Glomerular visceral epithelial cell (primary cell): ENCODE results near the gene MUC5AC.

Experiments used
- DNase-seq: peaks from one replicate; pipeline ENCODE4 v3.0.0-alpha.2; 2016; ENCODE audit errors: extremely low spot score

Gene MUC5AC

DNA sequence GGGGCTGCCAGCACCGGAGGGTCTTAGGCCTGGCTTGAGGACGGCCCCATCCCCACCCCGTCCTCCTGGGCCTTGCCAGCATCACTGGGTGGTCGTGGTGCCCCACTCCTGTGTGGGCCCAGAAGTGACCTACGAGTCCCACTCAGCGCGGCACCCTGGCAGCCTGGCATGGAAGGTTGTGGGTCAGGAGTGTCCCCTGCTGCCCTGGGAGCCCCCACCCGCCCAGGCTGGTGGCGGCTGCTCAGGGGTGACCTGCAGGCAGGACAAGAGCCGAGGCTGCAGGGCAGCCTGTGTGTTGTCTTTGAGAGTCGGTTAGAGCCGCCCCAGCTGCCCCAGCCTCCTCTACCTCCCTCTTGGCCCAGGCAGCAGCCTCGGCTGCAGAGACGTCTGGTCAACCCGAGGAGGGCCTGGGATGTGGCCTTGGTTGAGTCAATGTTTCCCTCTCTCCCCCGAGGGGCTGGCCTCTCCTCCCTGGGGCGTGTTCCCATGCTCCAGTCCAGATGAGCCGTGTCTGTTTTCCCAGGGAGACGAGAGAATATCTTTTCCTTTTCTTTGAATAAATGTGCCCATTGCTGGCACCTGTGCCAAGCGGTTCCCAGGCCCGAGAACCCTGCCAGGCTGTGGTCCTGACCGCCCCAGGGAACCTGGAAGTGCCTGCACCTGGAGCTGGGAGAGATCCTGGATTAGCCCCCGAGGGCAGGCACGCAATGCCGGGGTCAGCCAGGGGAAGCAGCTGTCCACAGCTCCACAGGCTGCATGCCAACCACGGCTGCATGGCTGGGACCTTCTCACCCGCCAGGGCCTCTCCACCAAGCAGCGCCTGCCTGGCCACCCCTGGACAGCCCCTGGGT is 35.7 kb upstream of the MUC5AC start:
- DNase-seq: no peak

- no peak for DNase-seq
Measured at GRCh38 chr11:1122664-1123002, 35.1 kb upstream of the MUC5AC start.

DNA sequence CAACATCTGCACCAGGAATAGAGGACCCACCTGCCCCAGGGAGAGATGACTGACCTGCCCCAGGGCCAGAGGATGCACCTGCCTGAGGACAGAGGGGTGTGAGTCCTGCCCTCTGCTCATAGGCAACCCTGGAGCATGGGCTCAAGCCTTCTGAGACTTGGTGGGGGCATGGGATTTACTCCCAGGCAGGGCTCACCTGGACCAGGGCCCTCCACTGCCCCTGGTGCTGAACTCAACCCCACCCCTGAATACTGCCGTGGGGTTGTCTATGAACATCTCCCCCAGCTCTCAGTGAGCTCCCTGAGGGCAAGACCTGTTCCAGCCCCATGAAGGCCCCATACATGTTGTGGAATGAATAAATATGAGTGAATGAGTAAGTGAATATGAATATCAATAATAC is 33.8 kb upstream of the MUC5AC start:
- no peak for DNase-seq

DNA sequence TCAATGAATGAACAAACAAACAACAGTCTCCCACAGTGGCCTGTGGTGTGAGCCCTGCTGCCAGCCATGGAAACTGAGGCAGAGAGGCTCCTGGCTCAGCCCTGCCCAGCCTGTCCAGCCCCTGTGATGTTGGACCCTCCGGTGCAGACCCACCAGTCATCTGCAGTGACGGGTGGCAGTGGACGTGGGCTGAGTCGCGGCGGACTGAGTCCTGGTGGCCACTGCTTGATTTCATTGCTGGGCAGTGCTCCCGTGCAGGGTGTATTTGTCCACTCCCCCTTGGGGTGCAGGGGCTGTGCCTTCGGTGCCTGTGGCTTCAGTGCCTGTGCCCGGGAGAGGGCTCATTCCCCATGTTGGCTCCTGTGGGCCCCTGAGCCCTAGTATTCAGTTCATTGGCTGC is 31.9 kb upstream of the MUC5AC start:
- no peak for DNase-seq

DNA sequence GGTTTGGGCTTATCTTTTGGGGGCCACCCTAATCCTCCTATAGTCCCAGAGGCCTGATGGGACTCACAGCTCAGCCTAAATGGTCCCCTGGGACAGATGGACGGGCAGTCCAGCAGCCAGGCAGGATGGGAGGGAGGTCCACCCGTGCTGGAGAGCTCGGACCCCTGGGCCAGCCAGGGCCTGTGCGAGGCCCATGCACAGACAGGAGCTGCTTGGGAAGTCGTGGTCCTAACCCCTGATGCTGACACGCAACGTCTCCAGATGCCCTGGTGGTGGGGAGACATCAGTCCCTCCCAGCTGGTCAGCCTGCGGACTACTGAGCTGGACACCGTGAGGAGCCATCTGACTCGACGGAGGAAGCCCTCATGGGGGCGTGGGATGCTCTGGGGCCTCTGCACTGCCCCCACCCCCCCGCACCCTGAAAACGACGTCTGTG is 31.2 kb upstream of the MUC5AC start:
- no peak for DNase-seq

- DNase-seq: no peak
Measured at GRCh38 chr11:1126935-1127663, 30.7 kb upstream of the MUC5AC start.

DNA sequence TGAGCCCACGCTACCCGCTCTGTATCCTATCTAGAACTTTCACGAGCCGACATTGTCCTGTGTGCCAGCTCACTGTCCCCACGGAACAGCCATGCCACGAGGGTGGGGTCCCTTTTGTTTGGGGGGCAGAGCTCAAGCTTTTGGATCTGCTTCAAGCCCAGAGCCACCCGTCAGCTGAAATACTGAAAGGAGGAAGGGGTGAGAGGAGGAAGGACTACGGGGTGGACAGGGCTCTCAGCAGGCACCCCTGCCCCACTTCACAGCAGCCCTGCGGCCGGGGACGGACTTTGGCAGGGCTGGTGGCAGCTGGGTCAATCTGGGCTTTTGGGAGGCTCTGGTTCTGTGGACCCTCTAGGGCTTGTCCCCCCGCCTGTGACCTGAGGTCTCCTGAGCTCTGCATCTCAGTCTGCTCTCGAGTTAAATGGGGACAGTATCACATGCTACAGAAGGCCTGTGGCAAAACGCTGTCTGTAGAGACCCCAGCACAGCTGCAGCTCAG is 30.0 kb upstream of the MUC5AC start:
- DNase-seq: no peak

- no peak for DNase-seq
Measured at GRCh38 chr11:1128311-1129142, 29.2 kb upstream of the MUC5AC start.

- no peak for DNase-seq
Measured at GRCh38 chr11:1129143-1129610, 28.6 kb upstream of the MUC5AC start.

GRCh38 chr11:1129611-1130160 is 28.1 kb upstream of the MUC5AC start:
- DNase-seq: no peak

GRCh38 chr11:1130276-1131032 is 27.3 kb upstream of the MUC5AC start:
- DNase-seq: no peak

- no peak for DNase-seq
Measured at GRCh38 chr11:1131033-1131911, 26.5 kb upstream of the MUC5AC start.

DNA sequence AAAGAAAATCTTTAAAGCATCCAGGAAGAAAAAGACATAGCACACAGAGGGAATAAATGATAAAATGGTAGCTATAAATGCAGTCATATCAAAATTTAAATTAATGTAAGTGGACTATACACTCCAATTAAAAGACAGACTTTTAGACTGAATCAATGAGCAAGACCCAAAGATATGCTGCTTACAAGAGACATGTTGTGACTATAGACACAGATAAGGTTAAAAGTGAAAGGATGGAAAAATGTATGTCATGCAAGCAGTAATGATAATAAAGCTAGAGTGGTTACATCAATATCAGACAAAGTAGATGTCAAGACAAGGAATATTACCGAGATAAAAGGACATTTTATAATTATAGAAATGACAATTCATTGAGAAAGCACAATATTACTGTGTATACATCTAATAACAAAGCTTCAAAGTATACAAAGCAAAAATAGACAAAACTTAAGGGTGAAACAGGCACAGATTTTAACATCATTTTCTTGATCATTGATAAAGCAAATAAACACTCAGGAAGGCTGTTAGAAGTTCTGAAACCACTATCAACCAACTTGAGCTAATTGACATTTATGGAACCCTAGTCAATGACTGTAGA is 22.8 kb upstream of the MUC5AC start:
- no peak for DNase-seq

- peak; percentile 83 for DNase-seq
Measured at GRCh38 chr11:1138097-1138496, 19.7 kb upstream of the MUC5AC start.

GRCh38 chr11:1139441-1140083 is 18.2 kb upstream of the MUC5AC start:
- no peak for DNase-seq

DNA sequence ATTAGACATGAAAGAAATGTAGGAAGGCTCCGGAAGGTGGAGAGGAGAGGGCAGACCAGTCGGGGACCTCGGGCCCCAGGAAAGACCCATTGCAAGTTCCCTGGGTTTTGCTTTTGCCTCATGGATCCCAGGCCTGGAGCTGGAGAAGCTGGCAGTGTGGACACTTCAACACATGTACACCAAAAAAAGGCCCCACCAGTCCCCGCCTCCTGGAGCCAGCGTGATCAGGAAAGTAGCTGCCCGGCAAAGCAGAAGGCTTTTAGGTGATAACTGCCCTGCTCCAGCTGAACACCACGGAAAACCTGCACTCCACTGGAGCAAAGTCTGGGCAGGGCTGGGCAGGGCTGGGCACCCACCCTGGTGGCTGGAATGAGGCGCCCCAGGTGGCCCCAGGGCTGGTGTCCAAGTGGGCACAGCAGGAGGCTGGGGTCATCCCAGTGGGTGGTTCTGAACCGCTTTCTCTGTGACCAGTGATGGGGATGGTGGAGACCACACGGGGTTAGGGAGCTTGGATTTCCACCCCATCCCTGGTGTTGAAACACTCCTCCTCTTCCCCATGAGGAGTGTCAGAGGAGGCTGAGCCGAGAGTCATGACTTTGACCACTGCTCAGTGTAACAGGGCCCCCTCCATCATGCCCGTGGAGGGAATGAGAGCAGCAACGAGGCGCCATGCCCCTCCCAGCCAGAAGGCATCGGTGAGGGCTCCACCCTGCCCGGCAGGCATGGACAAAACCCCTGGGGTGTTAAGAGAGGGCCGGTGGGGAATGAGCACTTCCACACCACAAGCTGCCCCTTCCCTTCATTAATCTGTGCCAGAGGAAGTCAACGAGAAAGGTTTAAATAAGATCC is 16.9 kb upstream of the MUC5AC start:
- no peak for DNase-seq

- DNase-seq: no peak
Measured at GRCh38 chr11:1146365-1146764, 11.4 kb upstream of the MUC5AC start.

GRCh38 chr11:1147792-1148191 is 10.0 kb upstream of the MUC5AC start:
- no peak for DNase-seq
